ENCODE measurements around the gene TAF8. TPM values are rescaled to one million over a fixed set of nuclear protein-coding genes. Genes with fewer than 3 reads are reported as not detected.

The TAF8 gene
- polyA plus RNA-seq, 1 of the 3 experiments (the other 2 are of a cell fraction), result 27.8 TPM

- no peak for DNase-seq
- ChIA-PET CTCF (interaction anchor here (0.8 to 18.1 kb wide), 5 partner anchors 13 to 101 kb away, joined by 3 to 159 read pairs (median 3); no protein-coding TSS in a partner anchor), POLR2A (no interaction called here)
- no peak overlapping the region for H3K4me2 ChIP-seq
- peaks cover 15 to 19% of the 10 kb centered on the region in 2 experiments for H3K36me3 ChIP-seq (replicated peaks in 1 of 2; ENCODE audit: control insufficient read depth in 1 of 2, insufficient read depth in 2 of 2, low read length in 1 of 2)
- no peak overlapping the region for H2AFZ ChIP-seq (ENCODE audit: low read depth)
- no peak overlapping the region for H3K4me3 ChIP-seq (ENCODE audit: low read depth in 2 of 2, low read length in 1 of 2)
- no peaks in the 10 kb centered on the region for H3K27me3 ChIP-seq (ENCODE audit: insufficient read depth)
- H3K9me2 ChIP-seq, result no peaks in the 10 kb centered on the region
- H3K4me1 ChIP-seq (ENCODE audit: control insufficient read depth in 1 of 2, insufficient read depth in 2 of 2, low read depth in 1 of 2, low read length in 1 of 2), result no peaks in the 10 kb centered on the region
- H3K9me3 ChIP-seq, result no peaks in the 10 kb centered on the region
- TF ChIP-seq, protein P1, sequence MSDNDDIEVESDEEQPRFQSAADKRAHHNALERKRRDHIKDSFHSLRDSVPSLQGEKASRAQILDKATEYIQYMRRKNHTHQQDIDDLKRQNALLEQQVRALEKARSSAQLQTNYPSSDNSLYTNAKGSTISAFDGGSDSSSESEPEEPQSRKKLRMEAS (IDR thresholded peaks at IDR 0.05; ENCODE audit: low read depth), result no peak
- TF ChIP-seq USF1 (IDR thresholded peaks at IDR 0.05; ENCODE audit: borderline replicate concordance, low read depth), result no peak
- no peak for TF ChIP-seq GABPA (IDR thresholded peaks at IDR 0.05; ENCODE audit: low read depth)
- TF ChIP-seq ELF1 (IDR thresholded peaks at IDR 0.05), result no peak
- no peak for TF ChIP-seq CTCF (IDR thresholded peaks at IDR 0.05)
- no peak for TF ChIP-seq GATA2 (CRISPR knock-in tag; IDR thresholded peaks at IDR 0.05)
- TF ChIP-seq FOSL2 (IDR thresholded peaks at IDR 0.05; ENCODE audit: borderline replicate concordance, low read depth), result no peak
- TF ChIP-seq FOXM1 (IDR thresholded peaks at IDR 0.05; ENCODE audit: low read depth), result no peak
- no peak for TF ChIP-seq MXI1 (IDR thresholded peaks at IDR 0.05; ENCODE audit: low read depth, low read length)
- no peak for TF ChIP-seq EZH2phosphoT487 (IDR thresholded peaks at IDR 0.05; ENCODE audit: borderline replicate concordance, low read depth)
- TF ChIP-seq MEF2A (IDR thresholded peaks at IDR 0.05; ENCODE audit: borderline replicate concordance, low read depth), result no peak
- no peak for TF ChIP-seq SIN3A (IDR thresholded peaks at IDR 0.05; ENCODE audit: borderline replicate concordance, low read depth, low read length)
- TF ChIP-seq JUND (IDR thresholded peaks at IDR 0.05), result no peak
- H3K9ac ChIP-seq, result no peak overlapping the region
- H3K27ac ChIP-seq (ENCODE audit: low read depth in 2 of 2, low read length in 1 of 2), result no peak overlapping the region
- H4K20me1 ChIP-seq (ENCODE audit: insufficient read depth), result no peaks in the 10 kb centered on the region
- H3F3A ChIP-seq (replicated peaks; ENCODE audit: insufficient read depth), result peaks cover 3% of the 10 kb centered on the region
- WGBS (ENCODE audit: low lambda C conversion rate), result 98% methylated on average over 11 of the region's 11 CpGs
- H3K79me2 ChIP-seq (ENCODE audit: insufficient read depth), result no peaks in the 10 kb centered on the region
Measured at GRCh38 chr6:42078386-42078785, 28.1 kb downstream of the TAF8 start.

DNA sequence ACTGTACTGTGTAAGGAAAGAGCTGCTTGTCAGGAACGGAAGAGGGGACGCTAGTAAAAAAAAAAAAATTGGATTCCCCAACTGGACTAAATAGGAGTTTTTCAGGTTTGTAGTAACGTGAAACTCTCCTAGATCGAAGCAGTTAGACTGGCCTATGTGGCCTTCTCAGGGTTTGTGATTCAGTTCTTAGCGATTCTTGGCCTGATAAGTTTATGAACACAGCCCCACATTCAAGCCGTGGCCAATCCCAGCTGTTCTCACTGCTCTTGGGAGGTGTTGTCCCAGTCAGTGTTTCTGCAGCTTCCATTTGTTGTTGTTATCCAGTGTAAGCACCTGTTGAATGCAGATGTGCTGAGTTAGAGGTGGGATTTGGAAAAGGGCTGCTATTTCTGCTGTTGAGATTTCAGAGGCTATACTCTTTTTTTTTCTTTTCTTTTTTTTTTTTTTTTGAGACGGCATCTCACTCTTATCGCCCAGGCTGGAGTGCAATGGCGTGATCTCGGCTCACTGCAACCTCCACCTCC lies 29.7 kb downstream of the TAF8 start:
- no peaks in the 10 kb centered on the region for H3K27me3 ChIP-seq (ENCODE audit: insufficient read depth)
- no peak for DNase-seq
- H3K4me3 ChIP-seq (ENCODE audit: low read depth in 2 of 2, low read length in 1 of 2), result no peak overlapping the region
- no peak overlapping the region for H2AFZ ChIP-seq (ENCODE audit: low read depth)
- peaks cover 3% of the 10 kb centered on the region for H3F3A ChIP-seq (replicated peaks; ENCODE audit: insufficient read depth)
- no peaks in the 10 kb centered on the region for H4K20me1 ChIP-seq (ENCODE audit: insufficient read depth)
- H3K4me1 ChIP-seq (ENCODE audit: control insufficient read depth in 1 of 2, insufficient read depth in 2 of 2, low read depth in 1 of 2, low read length in 1 of 2), result no peaks in the 10 kb centered on the region
- TF ChIP-seq TAF1 (IDR thresholded peaks at IDR 0.05; ENCODE audit: borderline replicate concordance, low read depth, low read length) (no peak), JUND (IDR thresholded peaks at IDR 0.05) (no peak), RXRA (IDR thresholded peaks at IDR 0.05; ENCODE audit: borderline replicate concordance, low read depth) (no peak), MEF2A (IDR thresholded peaks at IDR 0.05; ENCODE audit: borderline replicate concordance, low read depth) (no peak), PBX3 (IDR thresholded peaks at IDR 0.05) (no peak), SIN3A (IDR thresholded peaks at IDR 0.05; ENCODE audit: borderline replicate concordance, low read depth, low read length) (no peak)
- TF ChIP-seq, protein P2, sequence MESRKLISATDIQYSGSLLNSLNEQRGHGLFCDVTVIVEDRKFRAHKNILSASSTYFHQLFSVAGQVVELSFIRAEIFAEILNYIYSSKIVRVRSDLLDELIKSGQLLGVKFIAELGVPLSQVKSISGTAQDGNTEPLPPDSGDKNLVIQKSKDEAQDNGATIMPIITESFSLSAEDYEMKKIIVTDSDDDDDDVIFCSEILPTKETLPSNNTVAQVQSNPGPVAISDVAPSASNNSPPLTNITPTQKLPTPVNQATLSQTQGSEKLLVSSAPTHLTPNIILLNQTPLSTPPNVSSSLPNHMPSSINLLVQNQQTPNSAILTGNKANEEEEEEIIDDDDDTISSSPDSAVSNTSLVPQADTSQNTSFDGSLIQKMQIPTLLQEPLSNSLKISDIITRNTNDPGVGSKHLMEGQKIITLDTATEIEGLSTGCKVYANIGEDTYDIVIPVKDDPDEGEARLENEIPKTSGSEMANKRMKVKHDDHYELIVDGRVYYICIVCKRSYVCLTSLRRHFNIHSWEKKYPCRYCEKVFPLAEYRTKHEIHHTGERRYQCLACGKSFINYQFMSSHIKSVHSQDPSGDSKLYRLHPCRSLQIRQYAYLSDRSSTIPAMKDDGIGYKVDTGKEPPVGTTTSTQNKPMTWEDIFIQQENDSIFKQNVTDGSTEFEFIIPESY (IDR thresholded peaks at IDR 0.05; ENCODE audit: borderline replicate concordance, low read depth), result no peak
- no peak overlapping the region for H3K27ac ChIP-seq (ENCODE audit: low read depth in 2 of 2, low read length in 1 of 2)
- no peaks in the 10 kb centered on the region for H3K9me3 ChIP-seq
- WGBS (ENCODE audit: low lambda C conversion rate), result 97% methylated on average over 9 of the region's 10 CpGs
- H3K9me2 ChIP-seq, result no peaks in the 10 kb centered on the region
- H3K79me2 ChIP-seq (ENCODE audit: insufficient read depth), result no peaks in the 10 kb centered on the region
- ChIA-PET POLR2A (no interaction called here), CTCF (interaction anchor here (1.7 to 18.1 kb wide), 2 partner anchors 77 to 86 kb away, joined by 4 to 159 read pairs; no protein-coding TSS in a partner anchor)
- peaks cover 15 to 19% of the 10 kb centered on the region in 2 experiments for H3K36me3 ChIP-seq (replicated peaks in 1 of 2; ENCODE audit: control insufficient read depth in 1 of 2, insufficient read depth in 2 of 2, low read length in 1 of 2)
- H3K4me2 ChIP-seq, result no peak overlapping the region
- no peak overlapping the region for H3K9ac ChIP-seq

Measured in SK-N-SH (cell line).